CD14-positive monocyte (primary cell): ENCODE results near the gene CNTNAP5. TPM values are rescaled to one million over a fixed set of nuclear protein-coding genes. Genes with fewer than 3 reads are reported as not detected.

Source experiments
- DNase-seq, 3 donors: peaks; one replicate each; pipeline ENCODE4 v3.0.0-alpha.2; 2011 to 2022
- H2AFZ ChIP-seq: 2 replicates; pipeline ENCODE4 v1.6.0; 2012; ENCODE audit warnings: mild to moderate bottlenecking, low read depth, low read length, inconsistent platforms; ENCODE audit not compliant: insufficient read depth, poor library complexity, severe bottlenecking
- H3K27ac ChIP-seq, 2 donors: 1 replicate in 1 of 2; 2 replicates in 1 of 2; pipeline ENCODE4 v1.5.1; 2012 to 2013; ENCODE audit warnings: low read length in 2 of 2, control low read depth in 1 of 2, inconsistent platforms in 1 of 2, low read depth in 1 of 2, mild to moderate bottlenecking in 1 of 2
- H3K27me3 ChIP-seq, 2 donors: one replicate each; pipeline versions ENCODE4 v1.6.0 to v1.6.1; 2011 to 2013; ENCODE audit warnings: low read length in 2 of 2; ENCODE audit not compliant: control insufficient read depth in 2 of 2, insufficient read depth in 2 of 2
- H3K36me3 ChIP-seq, 2 donors: replicated peaks in 1 of 2; 1 replicate in 1 of 2; 2 replicates in 1 of 2; pipeline versions ENCODE4 v1.5.1 to v1.6.1; 2012 to 2013; ENCODE audit warnings: low read length in 2 of 2, control low read depth in 1 of 2, inconsistent platforms in 1 of 2, mild to moderate bottlenecking in 1 of 2; ENCODE audit not compliant: insufficient read depth in 2 of 2, control insufficient read depth in 1 of 2
- H3K4me1 ChIP-seq, 2 donors: 1 replicate in 1 of 2; 2 replicates in 1 of 2; pipeline versions ENCODE4 v1.5.1 to v1.6.1; 2012 to 2013; ENCODE audit warnings: low read length in 2 of 2, control low read depth in 1 of 2, inconsistent platforms in 1 of 2, mild to moderate bottlenecking in 1 of 2, moderate library complexity in 1 of 2; ENCODE audit not compliant: insufficient read depth in 2 of 2, control insufficient read depth in 1 of 2
- H3K4me2 ChIP-seq: replicated peaks from 2 replicates; pipeline ENCODE3; 2012; ENCODE audit warnings: low read length, moderate library complexity, mild to moderate bottlenecking; ENCODE audit not compliant: poor library complexity, severe bottlenecking; ENCODE audit errors: extremely low read depth
- H3K4me3 ChIP-seq, 3 experiments: fragments of 200-600 bp in 1 of 3; sonication (generic) in 1 of 3; replicated peaks in 1 of 3; 1 replicate in 2 of 3; 2 replicates in 1 of 3; pipeline ENCODE4 v1.5.1; 2011 to 2013; ENCODE audit warnings: low read length in 3 of 3, mild to moderate bottlenecking in 3 of 3, control low read depth in 2 of 3, low read depth in 2 of 3, inconsistent platforms in 1 of 3, moderate library complexity in 1 of 3
- H3K79me2 ChIP-seq: 2 replicates; pipeline ENCODE4 v1.6.0; 2012; ENCODE audit warnings: mild to moderate bottlenecking, control low read depth, inconsistent platforms, low read length, moderate library complexity; ENCODE audit not compliant: insufficient read depth
- H3K9ac ChIP-seq: 2 replicates; pipeline ENCODE4 v1.6.0; 2017; ENCODE audit warnings: low read length, mild to moderate bottlenecking; ENCODE audit not compliant: insufficient read depth, poor library complexity, severe bottlenecking
- H3K9me3 ChIP-seq, 2 donors: replicated peaks in 1 of 2; 1 replicate in 1 of 2; 2 replicates in 1 of 2; pipeline versions ENCODE4 v1.5.1 to v1.6.1; 2012 to 2013; ENCODE audit warnings: low read length in 2 of 2, control low read depth in 1 of 2; ENCODE audit not compliant: control insufficient read depth in 1 of 2, insufficient read depth in 1 of 2
- H4K20me1 ChIP-seq: 2 replicates; pipeline ENCODE4 v1.6.0; 2012; ENCODE audit warnings: mild to moderate bottlenecking, low read length, control low read depth, moderate library complexity; ENCODE audit not compliant: insufficient read depth
- H3K27ac Mint-ChIP-seq, 7 donors: one replicate each; pipeline ENCODE4 v1.8.0; 2020; ENCODE audit warnings: mild to moderate bottlenecking in 7 of 7, mixed read lengths in 7 of 7, moderate library complexity in 6 of 7, inconsistent platforms in 2 of 7
- H3K27me3 Mint-ChIP-seq, 3 donors: one replicate each; pipeline ENCODE4 v1.8.0; 2021 to 2022; ENCODE audit warnings: low read depth in 3 of 3, mild to moderate bottlenecking in 3 of 3, mixed read lengths in 3 of 3, moderate library complexity in 3 of 3, inconsistent platforms in 1 of 3
- H3K36me3 Mint-ChIP-seq, 2 donors: one replicate each; pipeline ENCODE4 v1.8.0; 2020; ENCODE audit warnings: mixed read lengths in 2 of 2, inconsistent platforms in 1 of 2, mild to moderate bottlenecking in 1 of 2
- H3K4me1 Mint-ChIP-seq: one replicate; pipeline ENCODE4 v1.8.0; 2020; ENCODE audit warnings: mild to moderate bottlenecking, mixed read lengths
- H3K4me3 Mint-ChIP-seq, 2 donors: one replicate each; pipeline ENCODE4 v1.8.0; 2020; ENCODE audit warnings: mild to moderate bottlenecking in 2 of 2, mixed read lengths in 2 of 2, moderate library complexity in 1 of 2
- H3K9me3 Mint-ChIP-seq, 7 donors: one replicate each; pipeline ENCODE4 v1.8.0; 2020 to 2022; ENCODE audit warnings: mixed read lengths in 7 of 7, mild to moderate bottlenecking in 6 of 7, moderate library complexity in 6 of 7, inconsistent platforms in 2 of 7
- CTCF ChIP-seq: fragments of 200-600 bp; IDR thresholded peaks from one replicate; pipeline ENCODE4 v1.8.0; 2022; ENCODE audit warnings: antibody characterized with exemption, mild to moderate bottlenecking
- WGBS: methylation state at CpG from one replicate; pipeline ENCODE4 v1.1.5; 2013; ENCODE audit warnings: missing lambda C conversion rate; ENCODE audit not compliant: insufficient coverage; 5-methylcytosine and 5-hydroxymethylcytosine counted together
- intact Hi-C, 2 donors: fragments of 100-400 bp; cut with micrococcal nuclease; formaldehyde crosslinking; loops; one replicate each; pipeline versions ENCODE4 v1.15.0 to v1.15.1; 2023
- polyA plus RNA-seq, 3 donors: library from polyadenylated mRNA; depleted of rRNA in 1 of 3; unstranded in 2 of 3; stranded (reverse) in 1 of 3; fragments of 300-500 nt in 2 of 3; fragments of >200 nt in 1 of 3; fragmentation: Illumina TruSeq in 2 of 3; gene quantifications; 1 replicate in 2 of 3; 2 replicates in 1 of 3; pipeline ENCODE4 v1.2.3, GENCODE V29; 2012 to 2021

Gene CNTNAP5
- polyA plus RNA-seq, 3 donors, result not detected

DNA sequence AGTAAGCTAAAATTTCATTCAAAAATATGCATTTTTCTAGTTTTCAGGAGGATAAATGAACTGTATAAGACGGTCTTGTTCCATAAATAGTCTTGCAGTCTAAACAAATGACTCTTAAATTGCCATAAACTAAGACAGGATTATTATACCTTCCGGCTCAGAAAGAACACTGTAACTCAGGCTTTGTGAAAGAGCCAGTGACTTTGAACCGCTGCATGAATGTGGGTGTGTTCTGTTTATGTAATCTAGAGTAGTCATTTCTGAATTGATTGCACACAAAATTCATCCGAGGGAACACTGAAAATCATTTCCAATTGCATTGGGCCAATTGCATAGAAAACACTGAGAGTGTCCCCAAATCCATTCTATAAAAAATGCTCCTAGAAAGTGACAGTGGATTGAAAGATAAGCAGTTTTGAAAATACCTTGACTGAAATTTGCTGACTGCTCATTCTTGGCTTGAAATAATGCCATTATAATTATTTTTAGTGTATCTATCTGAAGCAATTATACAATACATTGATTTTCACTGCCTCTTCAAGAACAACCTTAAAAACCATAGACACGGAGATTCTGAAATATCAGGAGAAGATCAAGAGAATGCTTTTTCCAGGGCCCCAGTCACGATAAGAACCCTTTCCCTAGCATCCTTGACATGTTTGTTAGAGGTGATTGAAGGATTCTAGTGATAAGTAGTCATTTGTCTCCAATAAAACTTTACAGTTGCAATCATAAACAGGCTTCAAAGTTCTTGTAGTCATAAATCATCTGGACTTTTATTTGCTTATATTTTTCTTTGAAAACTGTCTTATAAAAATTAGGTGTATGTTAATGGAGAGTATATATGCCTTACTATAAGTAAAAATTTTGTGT is 55.4 kb downstream of the CNTNAP5 start:
- H3K4me1 ChIP-seq, result no peaks in the 10 kb centered on the region
- H3K9me3 ChIP-seq, result peaks cover 0 to 4% of the 10 kb centered on the region in 2 donors
- no peak overlapping the region for H3K4me3 ChIP-seq
- Mint-ChIP-seq H3K27ac (no peak overlapping the region), H3K9me3 (peaks cover 0 to 11% (median 4%) of the 10 kb centered on the region in 7 donors), H3K36me3 (no peaks in the 10 kb centered on the region), H3K27me3 (no peaks in the 10 kb centered on the region), H3K4me1 (no peaks in the 10 kb centered on the region), H3K4me3 (no peak overlapping the region)
- no peak overlapping the region for H3K9ac ChIP-seq
- no peak overlapping the region for H3K4me2 ChIP-seq
- intact Hi-C loops, result no loop called here
- H3K36me3 ChIP-seq, result no peaks in the 10 kb centered on the region
- H3K27me3 ChIP-seq, result no peaks in the 10 kb centered on the region
- H2AFZ ChIP-seq, result no peak overlapping the region
- TF ChIP-seq CTCF, result no peak
- H4K20me1 ChIP-seq, result no peaks in the 10 kb centered on the region
- 80% methylated on average over 1 of the region's 6 CpGs for WGBS
- DNase-seq, result no peak
- no peak overlapping the region for H3K27ac ChIP-seq
- H3K79me2 ChIP-seq, result no peaks in the 10 kb centered on the region

DNA sequence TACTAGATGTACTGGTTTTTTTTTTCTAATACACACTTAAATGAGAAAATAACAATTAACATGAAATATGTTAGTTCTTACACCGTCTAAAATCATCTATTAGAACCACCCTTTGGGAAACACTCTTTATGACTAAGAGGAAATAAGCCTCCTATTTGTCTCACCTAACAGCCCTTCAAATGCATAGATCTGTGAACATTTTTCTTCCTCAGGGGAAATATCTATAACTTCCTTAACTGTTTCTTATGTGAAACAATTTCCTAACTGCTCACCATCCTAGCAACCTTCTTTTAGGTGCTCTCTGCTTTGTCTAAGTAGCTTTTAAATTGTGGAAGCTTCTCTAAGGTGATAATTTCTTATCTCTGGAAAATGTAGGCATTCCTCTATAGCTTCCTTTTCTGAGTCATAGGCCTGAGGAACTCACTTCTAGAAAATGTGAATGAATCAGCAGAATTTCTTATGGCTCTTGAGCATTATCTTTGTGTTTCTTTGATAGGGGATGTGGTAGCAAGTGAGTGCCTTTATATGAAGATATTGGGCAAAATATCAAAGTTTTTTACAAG is 56.1 kb downstream of the CNTNAP5 start:
- H3K9ac ChIP-seq, result no peak overlapping the region
- H3K27ac Mint-ChIP-seq, result no peak overlapping the region
- no peak for TF ChIP-seq CTCF
- no peaks in the 10 kb centered on the region for H3K4me1 Mint-ChIP-seq
- no peak overlapping the region for H3K4me2 ChIP-seq
- no peaks in the 10 kb centered on the region for H3K36me3 ChIP-seq
- H3K27me3 Mint-ChIP-seq, result no peaks in the 10 kb centered on the region
- H4K20me1 ChIP-seq, result no peaks in the 10 kb centered on the region
- no peak overlapping the region for H2AFZ ChIP-seq
- H3K9me3 ChIP-seq, result peaks cover 0 to 7% of the 10 kb centered on the region in 2 donors
- no peak overlapping the region for H3K4me3 Mint-ChIP-seq
- no peaks in the 10 kb centered on the region for H3K4me1 ChIP-seq
- H3K27ac ChIP-seq, result no peak overlapping the region
- H3K9me3 Mint-ChIP-seq, result peaks cover 0 to 14% (median 4%) of the 10 kb centered on the region in 7 donors
- H3K27me3 ChIP-seq, result no peaks in the 10 kb centered on the region
- intact Hi-C loops, result no loop called here
- no peak overlapping the region for H3K4me3 ChIP-seq
- H3K79me2 ChIP-seq, result no peaks in the 10 kb centered on the region
- DNase-seq, result no peak
- H3K36me3 Mint-ChIP-seq, result no peaks in the 10 kb centered on the region
- no CpG with 5 or more reads among the region's 1 CpG for WGBS
